Activated effector memory CD4-positive, alpha-beta T cell treated with anti-CD3 and anti-CD28 coated beads, Interleukin-2, amount 50 U/mL, for 16 hours (primary cell): ENCODE data around the gene USE1.

ENCODE experiments used
- DNase-seq: peaks from one replicate; pipeline ENCODE4 v3.0.0-alpha.2; 2020

USE1 gene

GRCh38 chr19:17205237-17206140, 9.7 kb upstream of the USE1 start:
- peak; percentile 84 for DNase-seq

- no peak for DNase-seq
Measured at GRCh38 chr19:17206736-17207581, 8.2 kb upstream of the USE1 start.

GRCh38 chr19:17209126-17210036, 5.8 kb upstream of the USE1 start:
- DNase-seq, result peak; percentile 73

- no peak for DNase-seq
Measured at GRCh38 chr19:17210296-17210695, 4.9 kb upstream of the USE1 start.

GRCh38 chr19:17211547-17212446, 3.4 kb upstream of the USE1 start:
- DNase-seq, result no peak

GRCh38 chr19:17213334-17213733, 1.8 kb upstream of the USE1 start:
- no peak for DNase-seq

- DNase-seq, result no peak
Measured at GRCh38 chr19:17214508-17215126, 540 bp upstream of the USE1 start.

- DNase-seq, result no peak
Measured at GRCh38 chr19:17216058-17216670, 1.0 kb downstream of the USE1 start.

GRCh38 chr19:17219286-17219685, 4.1 kb downstream of the USE1 start:
- no peak for DNase-seq

GRCh38 chr19:17220207-17220758, 5.1 kb downstream of the USE1 start:
- DNase-seq, result no peak

GRCh38 chr19:17225053-17225452, 9.9 kb downstream of the USE1 start:
- DNase-seq, result no peak

GRCh38 chr19:17226002-17226933, 11.1 kb downstream of the USE1 start, which contains the start of gene OCEL1:
Gene OCEL1, plus strand, starts transcription at chr19:17226226. Its CDS starts 22 bp downstream, at chr19:17226248.
- peak; percentile 99 for DNase-seq

GRCh38 chr19:17227798-17228367, 12.7 kb downstream of the USE1 start:
- DNase-seq, result no peak

GRCh38 chr19:17229890-17230289, 14.7 kb downstream of the USE1 start:
- no peak for DNase-seq

- no peak for DNase-seq
Measured at GRCh38 chr19:17232258-17232657, 17.1 kb downstream of the USE1 start.

GRCh38 chr19:17234911-17235299, 19.7 kb downstream of the USE1 start:
- peak; percentile 85 for DNase-seq

- peak; percentile 92 for DNase-seq
Measured at GRCh38 chr19:17235300-17235970, 20.3 kb downstream of the USE1 start.
